K562 (cell line): Measurements from ENCODE around the gene SFXN5.

ENCODE experiments used
- ATF3 ChIP-seq, 2 experiments: fragments of 450-650 bp in 1 of 2; sonication (generic) in 1 of 2; formaldehyde crosslinking in 1 of 2; IDR thresholded peaks in 1 of 2; conservative IDR thresholded peaks in 1 of 2; 2 replicates each; pipeline versions ENCODE4 v1.6.1 to v1.8.1; 2016 to 2023; ENCODE audit warnings: mild to moderate bottlenecking in 2 of 2, moderate library complexity in 2 of 2, inconsistent platforms in 1 of 2, missing genetic modification reagents in 1 of 2
- CTCF ChIP-seq, 3 experiments: IDR thresholded peaks in 2 of 3; conservative IDR thresholded peaks in 1 of 3; 2 replicates each; pipeline ENCODE4 v1.5.1; 2011 to 2012; ENCODE audit warnings: low read length in 3 of 3, mild to moderate bottlenecking in 3 of 3, control low read depth in 2 of 3, improper control_type of control experiment in 1 of 3, inconsistent platforms in 1 of 3, low read depth in 1 of 3, mixed read lengths in 1 of 3, moderate library complexity in 1 of 3; ENCODE audit not compliant: insufficient read depth in 2 of 3
- ELK1 ChIP-seq: sonication (generic); formaldehyde crosslinking; IDR thresholded peaks from 2 replicates; pipeline ENCODE4 v1.8.1; 2022; ENCODE audit warnings: missing genetic modification reagents
- GMEB1 ChIP-seq: fragments of 250-450 bp; sonication (Bioruptor Pico); IDR thresholded peaks from 2 replicates; pipeline ENCODE4 v1.4.0; 2020; ENCODE audit warnings: mild to moderate bottlenecking
- KLF16 ChIP-seq: IDR thresholded peaks from 2 replicates; pipeline ENCODE4 v1.6.1; 2016; ENCODE audit warnings: antibody characterized with exemption
- NFYB ChIP-seq: IDR thresholded peaks from 2 replicates; pipeline ENCODE4 v1.6.1; 2011; ENCODE audit warnings: mild to moderate bottlenecking, moderate library complexity; ENCODE audit not compliant: insufficient read length; ENCODE audit errors: extremely low read depth
- NR3C1 ChIP-seq: sonication (generic); formaldehyde crosslinking; IDR thresholded peaks from 2 replicates; pipeline ENCODE4 v1.8.1; 2022; ENCODE audit warnings: missing genetic modification reagents
- POLR2A ChIP-seq: fragments of 450-650 bp; conservative IDR thresholded peaks from 2 replicates; pipeline ENCODE4 v1.6.1; 2016
- POLR2AphosphoS5 ChIP-seq: IDR thresholded peaks from 2 replicates; pipeline ENCODE4 v1.6.1; 2011; ENCODE audit warnings: mild to moderate bottlenecking, low read depth, low read length, moderate library complexity; ENCODE audit not compliant: control insufficient read depth, insufficient read depth
- SP1 ChIP-seq: sonication (generic); formaldehyde crosslinking; IDR thresholded peaks from 2 replicates; pipeline ENCODE4 v1.8.1; 2022; ENCODE audit warnings: mild to moderate bottlenecking, missing genetic modification reagents
- TARDBP ChIP-seq: fragments of 450-650 bp; IDR thresholded peaks from 2 replicates; pipeline ENCODE4 v1.6.1; 2016
- XRCC4 ChIP-seq: IDR thresholded peaks from one replicate; pipeline ENCODE4 v1.6.1; 2011; ENCODE audit not compliant: insufficient read depth, insufficient read length; ENCODE audit errors: extremely low read depth
- ZNF232 ChIP-seq: sonication (generic); formaldehyde crosslinking; IDR thresholded peaks from 2 replicates; pipeline ENCODE4 v1.8.0; 2022; ENCODE audit warnings: mild to moderate bottlenecking, missing genetic modification reagents

DNA sequence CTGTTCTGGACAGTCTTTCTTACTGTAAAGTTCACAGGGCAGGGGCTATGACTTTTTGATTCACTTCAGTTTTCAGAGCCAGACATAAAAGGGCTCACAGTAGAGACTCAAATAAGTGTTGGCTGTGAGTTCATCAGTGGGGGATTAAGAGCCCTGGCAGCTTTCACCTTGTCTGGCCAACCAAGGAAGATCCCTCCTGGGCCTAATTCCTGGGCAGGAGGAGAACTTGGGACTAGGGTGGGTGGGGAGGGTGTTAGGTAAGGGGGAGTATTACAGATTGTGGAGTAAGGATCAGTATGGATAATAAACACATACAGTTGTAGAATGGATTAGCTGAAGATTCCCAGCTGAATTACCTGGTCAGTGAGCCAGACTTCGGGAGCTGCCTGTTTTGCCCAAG is 904 bp upstream of the SFXN5 start:
- TF ChIP-seq ATF3 (IDR thresholded peaks at IDR 0.05) (no peak), ATF3 (CRISPR knock-in tag; conservative IDR thresholded peaks at IDR 0.05) (no peak), TARDBP (no peak), CTCF (IDR thresholded peaks at IDR 0.05 in 2 of 3, conservative IDR thresholded peaks at IDR 0.05 in 1 of 3; ENCODE audit: insufficient read depth in 2 of 3, low read depth in 1 of 3, low read length in 3 of 3) (no peak), KLF16 (no peak), POLR2A (no peak), SP1 (CRISPR knock-in tag) (no peak), NR3C1 (no peak), NFYB (no peak), ELK1 (no peak), XRCC4 (no peak), POLR2AphosphoS5 (no peak), ZNF232 (CRISPR knock-in tag) (no peak), GMEB1 (no peak)
